22Rv1 (cell line): ENCODE measurements around the gene DMD.

Experiments used
- ZFX ChIP-seq: fragments of 450-650 bp; IDR thresholded peaks from 2 replicates; pipeline ENCODE4 v1.6.1; 2017; ENCODE audit warnings: antibody characterized with exemption, borderline replicate concordance
- TF ChIP-seq, protein P1 (sequence below): fragments of 450-650 bp; IDR thresholded peaks from 2 replicates; pipeline ENCODE4 v1.5.1; 2017; ENCODE audit warnings: mild to moderate bottlenecking

DNA sequence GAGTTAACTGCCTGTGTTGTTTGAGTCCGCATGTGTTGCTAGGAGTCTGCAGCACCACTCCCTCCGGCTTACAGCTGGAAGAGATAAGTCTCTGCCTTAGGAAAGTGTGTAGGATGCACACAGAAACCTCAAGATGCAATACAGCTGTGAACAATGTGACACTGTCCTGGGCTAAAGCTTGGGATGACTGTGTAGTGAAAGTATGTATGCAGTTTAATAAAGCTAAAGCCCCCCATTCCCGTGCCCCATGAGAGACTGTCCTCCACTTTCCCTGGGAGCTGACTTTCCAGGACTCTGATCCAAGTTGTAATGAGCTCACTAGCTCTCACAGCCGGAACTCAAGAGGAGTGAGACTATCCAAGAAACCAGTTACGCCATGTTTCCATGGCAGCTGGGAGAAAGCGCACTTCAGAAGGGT is 1982.9 kb downstream of the DMD start:
- TF ChIP-seq, protein P1, sequence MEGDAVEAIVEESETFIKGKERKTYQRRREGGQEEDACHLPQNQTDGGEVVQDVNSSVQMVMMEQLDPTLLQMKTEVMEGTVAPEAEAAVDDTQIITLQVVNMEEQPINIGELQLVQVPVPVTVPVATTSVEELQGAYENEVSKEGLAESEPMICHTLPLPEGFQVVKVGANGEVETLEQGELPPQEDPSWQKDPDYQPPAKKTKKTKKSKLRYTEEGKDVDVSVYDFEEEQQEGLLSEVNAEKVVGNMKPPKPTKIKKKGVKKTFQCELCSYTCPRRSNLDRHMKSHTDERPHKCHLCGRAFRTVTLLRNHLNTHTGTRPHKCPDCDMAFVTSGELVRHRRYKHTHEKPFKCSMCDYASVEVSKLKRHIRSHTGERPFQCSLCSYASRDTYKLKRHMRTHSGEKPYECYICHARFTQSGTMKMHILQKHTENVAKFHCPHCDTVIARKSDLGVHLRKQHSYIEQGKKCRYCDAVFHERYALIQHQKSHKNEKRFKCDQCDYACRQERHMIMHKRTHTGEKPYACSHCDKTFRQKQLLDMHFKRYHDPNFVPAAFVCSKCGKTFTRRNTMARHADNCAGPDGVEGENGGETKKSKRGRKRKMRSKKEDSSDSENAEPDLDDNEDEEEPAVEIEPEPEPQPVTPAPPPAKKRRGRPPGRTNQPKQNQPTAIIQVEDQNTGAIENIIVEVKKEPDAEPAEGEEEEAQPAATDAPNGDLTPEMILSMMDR = no peak
- TF ChIP-seq ZFX = no peak
